Naive thymus-derived CD4-positive, alpha-beta T cell (primary cell): ENCODE measurements around the gene MIA2. TPM values are rescaled to one million over a fixed set of nuclear protein-coding genes. Genes with fewer than 3 reads are reported as not detected.
"Not testable (repeated sequence)": the region's sequence is repeated elsewhere in the genome, so short reads cannot be mapped to it uniquely, and the experiment has no call there.

Source experiments
- ATAC-seq: fragments of 150-1000 bp; cut with Tn5 transposase; 2 replicates; pipeline ENCODE4 v1.10.0; 2021; ENCODE audit warnings: mild to moderate bottlenecking, moderate library complexity
- CTCF ChIA-PET: fragments of 350-600 bp; sonication (Branson Sonifier 250); formaldehyde crosslinking; loops from one replicate; lab custom pipeline; 2021; ENCODE audit warnings: antibody characterized with exemption; lab: Charles Lee
- POLR2A ChIA-PET: fragments of 350-600 bp; sonication (Branson Sonifier 250); formaldehyde crosslinking; loops from one replicate; lab custom pipeline; 2021; ENCODE audit warnings: antibody characterized with exemption, inconsistent platforms; lab: Charles Lee
- DNase-seq, 9 donors: peaks; one replicate each; pipeline versions ENCODE4 v3.0.0 to v3.0.0-alpha.2; 2020 to 2022; ENCODE audit warnings: mixed read lengths in 1 of 9
- H3K27ac ChIP-seq: one replicate; pipeline ENCODE4 v1.7.0; 2013; ENCODE audit warnings: mild to moderate bottlenecking, low read depth, low read length, moderate library complexity
- H3K27me3 ChIP-seq, 2 donors: one replicate each; pipeline ENCODE4 v1.7.0; 2013; ENCODE audit warnings: low read length in 2 of 2, mild to moderate bottlenecking in 2 of 2, moderate library complexity in 2 of 2; ENCODE audit not compliant: control insufficient read depth in 2 of 2, insufficient read depth in 2 of 2
- H3K36me3 ChIP-seq, 3 experiments: 1 replicate in 2 of 3; 2 replicates in 1 of 3; pipeline ENCODE4 v1.7.0; 2013; ENCODE audit warnings: low read length in 3 of 3, mild to moderate bottlenecking in 3 of 3, moderate library complexity in 1 of 3; ENCODE audit not compliant: insufficient read depth in 3 of 3, control insufficient read depth in 2 of 3
- H3K4me1 ChIP-seq, 2 donors: one replicate each; pipeline ENCODE4 v1.7.0; 2013; ENCODE audit warnings: low read length in 2 of 2, mild to moderate bottlenecking in 2 of 2, moderate library complexity in 1 of 2; ENCODE audit not compliant: control insufficient read depth in 2 of 2, insufficient read depth in 2 of 2
- H3K4me3 ChIP-seq: 2 replicates; pipeline ENCODE4 v1.7.0; 2013; ENCODE audit warnings: mild to moderate bottlenecking, low read length
- H3K9me3 ChIP-seq, 3 experiments: 1 replicate in 2 of 3; 2 replicates in 1 of 3; pipeline ENCODE4 v1.7.0; 2013; ENCODE audit warnings: low read length in 3 of 3; ENCODE audit not compliant: control insufficient read depth in 2 of 3
- H3K27ac Mint-ChIP-seq, 9 donors: one replicate each; pipeline ENCODE4 v1.8.0; 2020 to 2022; ENCODE audit warnings: mixed read lengths in 9 of 9, mild to moderate bottlenecking in 8 of 9, moderate library complexity in 5 of 9, inconsistent platforms in 2 of 9
- H3K27me3 Mint-ChIP-seq, 5 donors: one replicate each; pipeline ENCODE4 v1.8.0; 2021 to 2022; ENCODE audit warnings: mixed read lengths in 5 of 5, mild to moderate bottlenecking in 1 of 5
- H3K36me3 Mint-ChIP-seq, 5 donors: one replicate each; pipeline ENCODE4 v1.8.0; 2020 to 2022; ENCODE audit warnings: mixed read lengths in 5 of 5, mild to moderate bottlenecking in 3 of 5, inconsistent platforms in 1 of 5
- H3K4me1 Mint-ChIP-seq, 7 donors: one replicate each; pipeline ENCODE4 v1.8.0; 2020 to 2022; ENCODE audit warnings: mixed read lengths in 7 of 7, mild to moderate bottlenecking in 3 of 7, inconsistent platforms in 1 of 7
- H3K4me3 Mint-ChIP-seq, 10 donors: one replicate each; pipeline ENCODE4 v1.8.0; 2020 to 2022; ENCODE audit warnings: mild to moderate bottlenecking in 10 of 10, mixed read lengths in 10 of 10, moderate library complexity in 6 of 10, inconsistent platforms in 2 of 10
- H3K9me3 Mint-ChIP-seq, 11 donors: one replicate each; pipeline ENCODE4 v1.8.0; 2020 to 2022; ENCODE audit warnings: mixed read lengths in 11 of 11, mild to moderate bottlenecking in 4 of 11, inconsistent platforms in 1 of 11, moderate library complexity in 1 of 11
- intact Hi-C, 2 donors: fragments of 100-400 bp; cut with micrococcal nuclease; formaldehyde crosslinking; loops; one replicate each; pipeline ENCODE4 v1.15.1; 2023
- polyA plus RNA-seq, 2 donors: library from polyadenylated mRNA; unstranded; fragments of 300-500 nt; fragmentation: Illumina TruSeq; gene quantifications; one replicate each; pipeline ENCODE4 v1.2.3, GENCODE V29; 2021
- total RNA-seq, 6 experiments: library from RNA in 5 of 6; stranded (reverse) in 5 of 6; gene quantifications; 1 replicate in 5 of 6; 2 replicates in 1 of 6; pipeline ENCODE4 v1.2.3 and lab custom pipeline; 2021 to 2026

Gene MIA2
- total and polyA plus RNA-seq, 7 experiments from 2014 or later = 18.4 to 30.6 (median 26.1) TPM

- Mint-ChIP-seq H3K4me3 (no peak overlapping the region), H3K9me3 (peaks cover 0 to 9% (median 0%) of the 10 kb centered on the region in 11 donors), H3K4me1 (peaks cover 0 to 21% (median 0%) of the 10 kb centered on the region in 7 donors), H3K27ac (no peak overlapping the region), H3K36me3 (peaks cover 0 to 7% (median 0%) of the 10 kb centered on the region in 5 donors), H3K27me3 (peaks cover 0 to 3% (median 0%) of the 10 kb centered on the region in 5 donors)
- H3K9me3 ChIP-seq = no peaks in the 10 kb centered on the region
- no peaks in the 10 kb centered on the region for H3K4me1 ChIP-seq
- no peaks in the 10 kb centered on the region for H3K27me3 ChIP-seq
- no peak for ATAC-seq
- DNase-seq = no peak
- H3K4me3 ChIP-seq = no peak overlapping the region
- POLR2A ChIA-PET = no interaction called here
- no peak overlapping the region for H3K27ac ChIP-seq
- CTCF ChIA-PET = no interaction called here
- H3K36me3 ChIP-seq = no peaks in the 10 kb centered on the region
- intact Hi-C loops = no loop called here
Observed at GRCh38 chr14:39219075-39219499, 14.6 kb upstream of the MIA2 start.

GRCh38 chr14:39220473-39220872 lies 13.2 kb upstream of the MIA2 start:
- intact Hi-C loops, POLR2A ChIA-PET, H3K27ac Mint-ChIP-seq, H3K27ac ChIP-seq, H3K36me3 Mint-ChIP-seq, H3K4me3 ChIP-seq, H3K9me3 ChIP-seq, H3K27me3 Mint-ChIP-seq, CTCF ChIA-PET, ATAC-seq, H3K4me3 Mint-ChIP-seq, DNase-seq, H3K4me1 ChIP-seq, H3K9me3 Mint-ChIP-seq, H3K27me3 ChIP-seq, H3K36me3 ChIP-seq: not testable (repeated sequence)
- peaks cover 0 to 21% (median 0%) of the 10 kb centered on the region in 7 donors for H3K4me1 Mint-ChIP-seq

GRCh38 chr14:39228044-39228443 lies 5.7 kb upstream of the MIA2 start:
- POLR2A ChIA-PET = no interaction called here
- no peaks in the 10 kb centered on the region for H3K36me3 ChIP-seq
- no peaks in the 10 kb centered on the region for H3K27me3 ChIP-seq
- DNase-seq (no peak), ATAC-seq (no peak)
- peak overlapping the region in 7 of 9 donors; percentile 38 to 95 (median 63) for H3K27ac Mint-ChIP-seq
- CTCF ChIA-PET = no interaction called here
- peaks cover 0 to 3% (median 0%) of the 10 kb centered on the region in 5 donors for H3K27me3 Mint-ChIP-seq
- no peaks in the 10 kb centered on the region for H3K9me3 Mint-ChIP-seq
- H3K36me3 Mint-ChIP-seq = peaks cover 0 to 8% (median 0%) of the 10 kb centered on the region in 5 donors
- no peaks in the 10 kb centered on the region for H3K9me3 ChIP-seq
- peak overlapping the region in 1 of 10 donors; percentile 49 for H3K4me3 Mint-ChIP-seq
- peak overlapping the region; percentile 43 for H3K27ac ChIP-seq
- intact Hi-C loops = loop anchor here (2.0 kb wide), 2 partner anchors 19 to 121 kb away; no protein-coding TSS in a partner anchor
- H3K4me3 ChIP-seq = no peak overlapping the region
- H3K4me1 Mint-ChIP-seq = peaks cover 22 to 44% (median 28%) of the 10 kb centered on the region in 7 donors
- peaks cover 19 to 29% of the 10 kb centered on the region in 2 donors for H3K4me1 ChIP-seq

- ChIA-PET POLR2A (interaction anchor here (0.7 to 1.4 kb wide), 7 partner anchors 10 to 203 kb away, joined by 3 to 9 read pairs (median 4); partner anchors contain the start of gene FBXO33), CTCF (no interaction called here)
- no peaks in the 10 kb centered on the region for H3K9me3 Mint-ChIP-seq
- peak overlapping the region in 5 of 10 donors; percentile 3 to 58 (median 49) for H3K4me3 Mint-ChIP-seq
- peaks cover 20 to 47% (median 31%) of the 10 kb centered on the region in 7 donors for H3K4me1 Mint-ChIP-seq
- intact Hi-C loops = loop anchor here (1.0 to 2.0 kb wide), 7 partner anchors 20 to 204 kb away; partner anchors contain the start of genes FBXO33 (in 2 of the 2), PNN (in 2 of the 2), GEMIN2 (in 1 of the 2) and TRAPPC6B (in 1 of the 2)
- H3K27me3 ChIP-seq = no peaks in the 10 kb centered on the region
- H3K4me3 ChIP-seq = no peak overlapping the region
- DNase-seq (peak in 1 of 9 donors; percentile 44), ATAC-seq (no peak)
- H3K27ac Mint-ChIP-seq = peak overlapping the region; percentile 60 to 95 (median 84)
- no peaks in the 10 kb centered on the region for H3K36me3 ChIP-seq
- peaks cover 0 to 3% (median 0%) of the 10 kb centered on the region in 5 donors for H3K27me3 Mint-ChIP-seq
- H3K36me3 Mint-ChIP-seq = peaks cover 0 to 8% (median 0%) of the 10 kb centered on the region in 5 donors
- peaks cover 19 to 35% of the 10 kb centered on the region in 2 donors for H3K4me1 ChIP-seq
- peak overlapping the region; percentile 43 for H3K27ac ChIP-seq
- H3K9me3 ChIP-seq = no peaks in the 10 kb centered on the region
Observed at GRCh38 chr14:39228509-39229221, 5.0 kb upstream of the MIA2 start.

- peaks cover 0 to 8% (median 0%) of the 10 kb centered on the region in 5 donors for H3K36me3 Mint-ChIP-seq
- ChIA-PET CTCF (no interaction called here), POLR2A (interaction anchor here (0.7 to 1.4 kb wide), 7 partner anchors 10 to 202 kb away, joined by 3 to 9 read pairs (median 4); partner anchors contain the start of gene FBXO33)
- no peaks in the 10 kb centered on the region for H3K9me3 ChIP-seq
- peak overlapping the region; percentile 60 to 95 (median 84) for H3K27ac Mint-ChIP-seq
- no peaks in the 10 kb centered on the region for H3K36me3 ChIP-seq
- H3K4me1 ChIP-seq = peaks cover 19 to 40% of the 10 kb centered on the region in 2 donors
- H3K4me3 Mint-ChIP-seq = peak overlapping the region in 7 of 10 donors; percentile 3 to 58 (median 29)
- H3K27me3 Mint-ChIP-seq = no peaks in the 10 kb centered on the region
- no peak overlapping the region for H3K27ac ChIP-seq
- H3K4me3 ChIP-seq = no peak overlapping the region
- ATAC-seq (peak; percentile 79), DNase-seq (peak in 8 of 9 donors; percentile 31 to 65 (median 54))
- no peaks in the 10 kb centered on the region for H3K9me3 Mint-ChIP-seq
- H3K27me3 ChIP-seq = no peaks in the 10 kb centered on the region
- intact Hi-C loops = loop anchor here (1.0 to 2.0 kb wide), 7 partner anchors 20 to 203 kb away; partner anchors contain the start of genes FBXO33 (in 2 of the 2), PNN (in 2 of the 2), GEMIN2 (in 1 of the 2) and TRAPPC6B (in 1 of the 2)
- H3K4me1 Mint-ChIP-seq = peaks cover 20 to 52% (median 35%) of the 10 kb centered on the region in 7 donors
Observed at GRCh38 chr14:39229222-39229543, 4.5 kb upstream of the MIA2 start.

- Mint-ChIP-seq H3K27ac (peak overlapping the region in 6 of 9 donors; percentile 1 to 95 (median 76)), H3K36me3 (peaks cover 0 to 8% (median 0%) of the 10 kb centered on the region in 5 donors), H3K4me3 (peak overlapping the region in 1 of 10 donors; percentile 18), H3K9me3 (no peaks in the 10 kb centered on the region), H3K27me3 (no peaks in the 10 kb centered on the region), H3K4me1 (peaks cover 20 to 53% (median 36%) of the 10 kb centered on the region in 7 donors)
- Histone ChIP-seq H3K9me3 (no peaks in the 10 kb centered on the region), H3K27ac (no peak overlapping the region), H3K27me3 (no peaks in the 10 kb centered on the region), H3K4me3 (no peak overlapping the region), H3K36me3 (no peaks in the 10 kb centered on the region), H3K4me1 (peaks cover 19 to 40% of the 10 kb centered on the region in 2 donors)
- intact Hi-C loops = loop anchor here (1.0 to 2.0 kb wide), 7 partner anchors 21 to 203 kb away; partner anchors contain the start of genes FBXO33 (in 2 of the 2), PNN (in 2 of the 2), GEMIN2 (in 1 of the 2) and TRAPPC6B (in 1 of the 2)
- ATAC-seq (peak; percentile 24), DNase-seq (no peak)
- ChIA-PET POLR2A (interaction anchor here (0.7 to 1.4 kb wide), 7 partner anchors 9 to 202 kb away, joined by 3 to 9 read pairs (median 4); partner anchors contain the start of gene FBXO33), CTCF (no interaction called here)
Observed at GRCh38 chr14:39229601-39230110, 4.1 kb upstream of the MIA2 start.
